Measurements from ENCODE around the gene IL21R.

Gene IL21R

GRCh38 chr16:27492588-27492979 is 90.6 kb downstream of the IL21R start:
- ChIA-PET CTCF (no interaction called here), POLR2A (no interaction called here)
- no peak for DNase-seq (ENCODE audit: extremely low spot score)
- TF ChIP-seq CTCF (IDR thresholded peaks at IDR 0.05; ENCODE audit: control extremely low read depth, extremely low read depth, low read depth, missing control alignments), result no peak

GRCh38 chr16:27495191-27495590 is 93.2 kb downstream of the IL21R start:
- ChIA-PET CTCF (no interaction called here), POLR2A (no interaction called here)
- no peak for TF ChIP-seq CTCF (IDR thresholded peaks at IDR 0.05; ENCODE audit: control extremely low read depth, extremely low read depth, low read depth, missing control alignments)
- no peak for DNase-seq (ENCODE audit: extremely low spot score)

- DNase-seq (ENCODE audit: extremely low spot score), result no peak
- ChIA-PET CTCF (interaction anchor here (0.9 to 3.0 kb wide), 3 partner anchors 15 to 319 kb away, joined by 3 to 13 read pairs (median 3); no protein-coding TSS in a partner anchor), POLR2A (no interaction called here)
- no peak for TF ChIP-seq CTCF (IDR thresholded peaks at IDR 0.05; ENCODE audit: control extremely low read depth, extremely low read depth, low read depth, missing control alignments)
Measured at GRCh38 chr16:27498031-27498825, 96.3 kb downstream of the IL21R start.

GRCh38 chr16:27498916-27499658 is 97.1 kb downstream of the IL21R start:
- TF ChIP-seq CTCF (IDR thresholded peaks at IDR 0.05; ENCODE audit: control extremely low read depth, extremely low read depth, low read depth, missing control alignments), result no peak
- no peak for DNase-seq (ENCODE audit: extremely low spot score)
- ChIA-PET CTCF (interaction anchor here (0.8 to 3.0 kb wide), 5 partner anchors 10 to 571 kb away, joined by 3 to 13 read pairs (median 3); no protein-coding TSS in a partner anchor), POLR2A (no interaction called here)

GRCh38 chr16:27499659-27500055 is 97.7 kb downstream of the IL21R start:
- TF ChIP-seq CTCF (IDR thresholded peaks at IDR 0.05; ENCODE audit: control extremely low read depth, extremely low read depth, low read depth, missing control alignments), result no peak
- ChIA-PET POLR2A (no interaction called here), CTCF (interaction anchor here (0.8 to 3.0 kb wide), 3 partner anchors 10 to 571 kb away, joined by 3 to 13 read pairs (median 3); no protein-coding TSS in a partner anchor)
- no peak for DNase-seq (ENCODE audit: extremely low spot score)

- no peak for DNase-seq (ENCODE audit: extremely low spot score)
- ChIA-PET POLR2A (no interaction called here), CTCF (interaction anchor here (3.0 kb wide), 1 partner anchor 15 kb away, joined by 13 read pairs; no protein-coding TSS in a partner anchor)
- no peak for TF ChIP-seq CTCF (IDR thresholded peaks at IDR 0.05; ENCODE audit: control extremely low read depth, extremely low read depth, low read depth, missing control alignments)
Measured at GRCh38 chr16:27500801-27501200, 98.8 kb downstream of the IL21R start.

All from GM10248 (cell line).